HepG2 (cell line): ENCODE results near the gene RIMBP2. TPM values are rescaled to one million over a fixed set of nuclear protein-coding genes. Genes with fewer than 3 reads are reported as not detected.

Experiments used
- ATF7 ChIP-seq, 2 experiments: fragments of 450-650 bp in 1 of 2; sonication (generic) in 1 of 2; formaldehyde crosslinking in 1 of 2; IDR thresholded peaks; 2 replicates each; pipeline versions ENCODE4 v1.4.0 to v1.6.1; 2016 to 2020; ENCODE audit warnings: antibody characterized with exemption in 1 of 2, mild to moderate bottlenecking in 1 of 2, missing genetic modification reagents in 1 of 2
- MIER2 ChIP-seq: IDR thresholded peaks from 2 replicates; pipeline ENCODE4 v1.6.1; 2016; ENCODE audit warnings: missing biosample characterization, missing genetic modification reagents
- NKX3-1 ChIP-seq: sonication (generic); formaldehyde crosslinking; IDR thresholded peaks from 2 replicates; pipeline ENCODE4 v1.5.0; 2020; ENCODE audit warnings: missing genetic modification reagents
- REST ChIP-seq, 2 experiments: IDR thresholded peaks; 2 replicates each; pipeline ENCODE4 v1.6.1; 2011 to 2012; ENCODE audit warnings: low read length in 2 of 2, borderline replicate concordance in 1 of 2, low read depth in 1 of 2, mild to moderate bottlenecking in 1 of 2, moderate library complexity in 1 of 2
- SAFB2 ChIP-seq: sonication (generic); formaldehyde crosslinking; IDR thresholded peaks from 2 replicates; pipeline ENCODE4 v1.5.1; 2020; ENCODE audit warnings: missing genetic modification reagents, low read depth, mild to moderate bottlenecking, borderline replicate concordance
- SMAD1 ChIP-seq: sonication (generic); formaldehyde crosslinking; IDR thresholded peaks from 2 replicates; pipeline ENCODE4 v1.4.0; 2020; ENCODE audit warnings: missing genetic modification reagents, low read depth, mild to moderate bottlenecking, borderline replicate concordance
- SRSF9 ChIP-seq: fragments of 200-400 bp; formaldehyde crosslinking; IDR thresholded peaks from 2 replicates; pipeline ENCODE4 v1.6.1; 2018; ENCODE audit warnings: borderline replicate concordance, mild to moderate bottlenecking, low read depth, low read length; ENCODE audit not compliant: insufficient read depth, poor library complexity, severe bottlenecking
- ZSCAN22 ChIP-seq: sonication (generic); formaldehyde crosslinking; IDR thresholded peaks from 2 replicates; pipeline ENCODE4 v1.4.0; 2020; ENCODE audit warnings: mild to moderate bottlenecking, missing genetic modification reagents
- ZZZ3 ChIP-seq: sonication (generic); formaldehyde crosslinking; IDR thresholded peaks from 2 replicates; pipeline ENCODE4 v1.4.0; 2020; ENCODE audit warnings: missing genetic modification reagents, mild to moderate bottlenecking, borderline replicate concordance
- polyA plus RNA-seq, 8 experiments: library from polyadenylated mRNA; depleted of rRNA in 3 of 8; stranded (reverse) in 7 of 8; unstranded in 1 of 8; fragments of >200 nt; fragmentation: Illumina TruSeq in 4 of 8; extraction: Trizol in 4 of 8; gene quantifications; 2 replicates each; pipeline versions ENCODE4 v1.2.1 to v1.2.3, GENCODE V29; 2011 to 2016; ENCODE audit warnings: low read depth in 4 of 8, missing spikeins in 1 of 8, mixed read lengths in 1 of 8; ENCODE audit not compliant: insufficient read depth in 1 of 8
- total RNA-seq, 5 experiments: library from RNA; depleted of rRNA; stranded (reverse); fragments of >200 nt; fragmentation: Illumina TruSeq; extraction: Trizol; gene quantifications; 2 replicates each; pipeline ENCODE4 v1.2.3, GENCODE V29; 2016; ENCODE audit warnings: low read depth in 1 of 5

RIMBP2 gene
- total and polyA plus RNA-seq, 2 of the 13 experiments (the other 11 are each of a cell fraction or from before 2014, with no cell fraction given), result 0.03 TPM; not detected in 1

- TF ChIP-seq REST (IDR thresholded peaks at IDR 0.05; ENCODE audit: borderline replicate concordance in 1 of 2, low read depth in 1 of 2, low read length in 2 of 2) (no peak), SMAD1 (CRISPR knock-in tag) (no peak), MIER2 (CRISPR knock-in tag) (no peak), SAFB2 (no peak), ATF7 (IDR thresholded peaks at IDR 0.05) (no peak), ATF7 (CRISPR knock-in tag; IDR thresholded peaks at IDR 0.05) (no peak), ZSCAN22 (CRISPR knock-in tag) (no peak), NKX3-1 (CRISPR knock-in tag) (no peak), SRSF9 (no peak), ZZZ3 (no peak)
- TF ChIP-seq, all 625 proteins: peak for 0
These were observed 222.1 kb downstream of the RIMBP2 start (continued) for GRCh38 chr12:130493951-130494350.
